Keratinocyte (primary cell): ENCODE data around the gene CLMN. TPM values are rescaled to one million over a fixed set of nuclear protein-coding genes. Genes with fewer than 3 reads are reported as not detected.

Experiments used
- DNase-seq: peaks from one replicate; pipeline ENCODE4 v3.0.0-alpha.2; 2011; ENCODE audit warnings: low read depth, missing footprints, low spot score
- FAIRE-seq: peaks from 2 replicates; lab custom pipeline; 2011; peaks lifted over from hg19 to GRCh38; lab: Jason Lieb, UNC
- H2AFZ ChIP-seq: 2 replicates; pipeline ENCODE4 v1.6.0; 2012; ENCODE audit warnings: low read length, control low read depth, inconsistent platforms; ENCODE audit not compliant: control insufficient read depth
- H3K27ac ChIP-seq: 2 replicates; pipeline ENCODE4 v1.5.1; 2011; ENCODE audit warnings: low read length; ENCODE audit not compliant: control insufficient read depth, insufficient read depth
- H3K27me3 ChIP-seq: 3 replicates; pipeline ENCODE4 v1.6.0; 2011; ENCODE audit warnings: low read length; ENCODE audit not compliant: control insufficient read depth, insufficient read depth; ENCODE audit errors: extremely low read depth
- H3K36me3 ChIP-seq, 2 experiments: 2 replicates in 1 of 2; 3 replicates in 1 of 2; pipeline ENCODE4 v1.5.1; 2011; ENCODE audit warnings: low read length in 2 of 2, mild to moderate bottlenecking in 1 of 2; ENCODE audit not compliant: control insufficient read depth in 2 of 2, insufficient read depth in 2 of 2; ENCODE audit errors: extremely low read depth in 1 of 2
- H3K4me1 ChIP-seq: 3 replicates; pipeline ENCODE4 v1.5.1; 2011; ENCODE audit warnings: low read length; ENCODE audit not compliant: control insufficient read depth, insufficient read depth; ENCODE audit errors: extremely low read depth
- H3K4me2 ChIP-seq: 3 replicates; pipeline ENCODE4 v1.6.0; 2011; ENCODE audit warnings: low read depth, low read length; ENCODE audit not compliant: control insufficient read depth, insufficient read depth; ENCODE audit errors: extremely low read depth
- H3K4me3 ChIP-seq, 3 experiments: fragments of 200-600 bp in 1 of 3; sonication (generic) in 1 of 3; 2 replicates in 2 of 3; 3 replicates in 1 of 3; pipeline ENCODE4 v1.5.1; 2011 to 2016; ENCODE audit warnings: low read length in 3 of 3, mild to moderate bottlenecking in 3 of 3, control low read depth in 2 of 3, inconsistent platforms in 1 of 3, low read depth in 1 of 3, mixed read lengths in 1 of 3, mixed run types in 1 of 3, moderate library complexity in 1 of 3; ENCODE audit not compliant: control insufficient read depth in 2 of 3, insufficient read depth in 2 of 3; ENCODE audit errors: extremely low read depth in 1 of 3
- H3K79me2 ChIP-seq: 2 replicates; pipeline ENCODE4 v1.6.0; 2012; ENCODE audit warnings: low read length; ENCODE audit not compliant: control insufficient read depth, insufficient read depth
- H3K9ac ChIP-seq: 3 replicates; pipeline ENCODE4 v1.6.0; 2011; ENCODE audit warnings: low read length; ENCODE audit not compliant: control insufficient read depth, insufficient read depth; ENCODE audit errors: extremely low read depth
- H3K9me1 ChIP-seq: 3 replicates; pipeline ENCODE4 v1.6.0; 2011; ENCODE audit warnings: low read length; ENCODE audit not compliant: control insufficient read depth, insufficient read depth; ENCODE audit errors: extremely low read depth
- H3K9me3 ChIP-seq: 2 replicates; pipeline ENCODE4 v1.5.1; 2012; ENCODE audit warnings: low read depth, low read length; ENCODE audit not compliant: control insufficient read depth
- H4K20me1 ChIP-seq: 3 replicates; pipeline ENCODE4 v1.6.0; 2011; ENCODE audit warnings: low read length; ENCODE audit not compliant: control insufficient read depth, insufficient read depth; ENCODE audit errors: extremely low read depth
- CTCF ChIP-seq, 3 experiments: IDR thresholded peaks in 1 of 3; conservative IDR thresholded peaks in 1 of 3; optimal IDR thresholded peaks in 1 of 3; 2 replicates in 2 of 3; 3 replicates in 1 of 3; pipeline versions ENCODE3 to v1.5.1; 2011; ENCODE audit warnings: low read length in 3 of 3, mild to moderate bottlenecking in 3 of 3, moderate library complexity in 2 of 3, control low read depth in 1 of 3, inconsistent platforms in 1 of 3; ENCODE audit not compliant: insufficient read depth in 2 of 3; ENCODE audit errors: extremely low read depth in 1 of 3
- EZH2 ChIP-seq: IDR thresholded peaks from one replicate; pipeline ENCODE4 v1.6.1; 2012; ENCODE audit warnings: inconsistent platforms, mild to moderate bottlenecking, low read length, moderate library complexity
- dilution Hi-C: fragments of 300-500 bp; cut with MboI; formaldehyde crosslinking; loops from one replicate; pipeline ENCODE4 v1.7.0; 2020; ENCODE audit warnings: low sequenced_read_pairs; ENCODE audit not compliant: extremely low pct_ligation_motif_present
- polyA plus RNA-seq, 5 experiments: library from polyadenylated mRNA; depleted of rRNA in 3 of 5; stranded (reverse) in 3 of 5; stranded (forward) in 1 of 5; unstranded in 1 of 5; fragments of >200 nt; gene quantifications; 1 replicate in 1 of 5; 2 replicates in 3 of 5; 3 replicates in 1 of 5; pipeline versions ENCODE4 v1.2.1 to v1.2.3, GENCODE V29; 2011 to 2012; ENCODE audit warnings: missing spikeins in 2 of 5, low read depth in 1 of 5, low replicate concordance in 1 of 5

The CLMN gene
- polyA plus RNA-seq, 1 donor (not counting 4 experiments of a cell fraction or from before 2014, with no cell fraction given) = 6.1 TPM

- no peak for FAIRE-seq
- dilution Hi-C loops = no loop called here
- H3K4me3 ChIP-seq = no peak overlapping the region
- no peak overlapping the region for H3K9ac ChIP-seq
- no peaks in the 10 kb centered on the region for H3K27me3 ChIP-seq
- H4K20me1 ChIP-seq = peaks cover under 1% of the 10 kb centered on the region
- no peak overlapping the region for H3K27ac ChIP-seq
- DNase-seq = no peak
- H3K9me3 ChIP-seq = no peaks in the 10 kb centered on the region
- TF ChIP-seq EZH2 (no peak), CTCF (optimal IDR thresholded peaks at IDR 0.05 in 1 of 3, IDR thresholded peaks at IDR 0.05 in 1 of 3, conservative IDR thresholded peaks at IDR 0.05 in 1 of 3; ENCODE audit: extremely low read depth in 1 of 3, insufficient read depth in 2 of 3, low read length in 3 of 3) (no peak)
- H3K4me1 ChIP-seq = no peaks in the 10 kb centered on the region
- H3K9me1 ChIP-seq = no peaks in the 10 kb centered on the region
- peaks cover 0 to 5% of the 10 kb centered on the region in 2 experiments for H3K36me3 ChIP-seq
- H3K79me2 ChIP-seq = no peaks in the 10 kb centered on the region
- no peak overlapping the region for H2AFZ ChIP-seq
- no peak overlapping the region for H3K4me2 ChIP-seq
These were observed 128.9 kb downstream of the CLMN start for GRCh38 chr14:95190857-95191256.

- no peaks in the 10 kb centered on the region for H3K9me1 ChIP-seq
- H2AFZ ChIP-seq = no peak overlapping the region
- no peak overlapping the region for H3K4me3 ChIP-seq
- H3K36me3 ChIP-seq = peaks cover 0 to 5% of the 10 kb centered on the region in 2 experiments
- dilution Hi-C loops = no loop called here
- H3K27me3 ChIP-seq = no peaks in the 10 kb centered on the region
- no peak overlapping the region for H3K4me2 ChIP-seq
- DNase-seq (no peak), FAIRE-seq (no peak)
- H4K20me1 ChIP-seq = peaks cover 3% of the 10 kb centered on the region
- no peak for TF ChIP-seq EZH2
- TF ChIP-seq CTCF (optimal IDR thresholded peaks at IDR 0.05 in 1 of 3, IDR thresholded peaks at IDR 0.05 in 1 of 3, conservative IDR thresholded peaks at IDR 0.05 in 1 of 3; ENCODE audit: extremely low read depth in 1 of 3, insufficient read depth in 2 of 3, low read length in 3 of 3) = no peak
- no peak overlapping the region for H3K9ac ChIP-seq
- no peaks in the 10 kb centered on the region for H3K79me2 ChIP-seq
- no peak overlapping the region for H3K27ac ChIP-seq
- no peaks in the 10 kb centered on the region for H3K4me1 ChIP-seq
- no peaks in the 10 kb centered on the region for H3K9me3 ChIP-seq
These were observed 129.3 kb downstream of the CLMN start for GRCh38 chr14:95190346-95190840.
